Effector memory CD4-positive, alpha-beta T cell (primary cell): Measurements from ENCODE around the gene C14orf119.

Source experiments
- DNase-seq, 3 donors: peaks; one replicate each; pipeline ENCODE4 v3.0.0-alpha.2; 2020
- H3K27ac ChIP-seq: 2 replicates; pipeline ENCODE4 v1.7.0; 2013; ENCODE audit warnings: mild to moderate bottlenecking, low read length, moderate library complexity; ENCODE audit not compliant: insufficient read depth, poor library complexity, severe bottlenecking
- H3K27me3 ChIP-seq: replicated peaks from 2 replicates; pipeline ENCODE4 v1.7.0; 2013; ENCODE audit warnings: mild to moderate bottlenecking, low read length; ENCODE audit not compliant: insufficient read depth, control insufficient read depth, poor library complexity, severe bottlenecking
- H3K36me3 ChIP-seq: 2 replicates; pipeline ENCODE4 v1.7.0; 2013; ENCODE audit warnings: mild to moderate bottlenecking, low read length, moderate library complexity; ENCODE audit not compliant: control insufficient read depth, insufficient read depth
- H3K4me1 ChIP-seq: 2 replicates; pipeline ENCODE4 v1.7.0; 2013; ENCODE audit warnings: low read length, mild to moderate bottlenecking; ENCODE audit not compliant: control insufficient read depth, insufficient read depth, poor library complexity, severe bottlenecking
- H3K4me3 ChIP-seq: 2 replicates; pipeline ENCODE4 v1.7.0; 2013; ENCODE audit warnings: low read length, low read depth, mild to moderate bottlenecking; ENCODE audit not compliant: insufficient read depth, poor library complexity, severe bottlenecking
- H3K9me3 ChIP-seq: 2 replicates; pipeline ENCODE4 v1.7.0; 2013; ENCODE audit warnings: mild to moderate bottlenecking, low read length, moderate library complexity; ENCODE audit not compliant: control insufficient read depth

Gene C14orf119

DNA sequence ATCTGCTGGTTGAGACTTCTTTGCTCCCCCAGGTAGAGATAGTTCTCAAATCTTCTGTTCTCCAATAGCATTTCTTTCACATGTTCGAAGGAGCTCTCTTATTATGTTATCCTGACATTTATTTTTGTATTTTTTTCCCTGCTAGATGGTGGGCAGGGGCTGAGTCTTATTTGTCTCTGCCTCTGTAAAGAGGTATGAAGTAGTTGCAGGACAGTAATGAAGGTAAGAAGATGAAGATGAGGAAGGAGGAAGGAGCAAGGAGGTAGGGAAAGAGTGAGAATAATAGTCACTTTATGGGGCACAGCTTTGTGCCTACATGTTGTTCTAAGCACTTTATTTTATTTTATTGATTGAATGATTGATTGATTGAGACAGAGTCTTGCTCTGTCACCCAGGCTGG, 14.5 kb downstream of the C14orf119 start:
- Histone ChIP-seq H3K9me3 (no peaks in the 10 kb centered on the region), H3K36me3 (no peaks in the 10 kb centered on the region), H3K4me3 (no peak overlapping the region), H3K27me3 (no peaks in the 10 kb centered on the region), H3K4me1 (no peaks in the 10 kb centered on the region), H3K27ac (no peak overlapping the region)
- DNase-seq: no peak

DNA sequence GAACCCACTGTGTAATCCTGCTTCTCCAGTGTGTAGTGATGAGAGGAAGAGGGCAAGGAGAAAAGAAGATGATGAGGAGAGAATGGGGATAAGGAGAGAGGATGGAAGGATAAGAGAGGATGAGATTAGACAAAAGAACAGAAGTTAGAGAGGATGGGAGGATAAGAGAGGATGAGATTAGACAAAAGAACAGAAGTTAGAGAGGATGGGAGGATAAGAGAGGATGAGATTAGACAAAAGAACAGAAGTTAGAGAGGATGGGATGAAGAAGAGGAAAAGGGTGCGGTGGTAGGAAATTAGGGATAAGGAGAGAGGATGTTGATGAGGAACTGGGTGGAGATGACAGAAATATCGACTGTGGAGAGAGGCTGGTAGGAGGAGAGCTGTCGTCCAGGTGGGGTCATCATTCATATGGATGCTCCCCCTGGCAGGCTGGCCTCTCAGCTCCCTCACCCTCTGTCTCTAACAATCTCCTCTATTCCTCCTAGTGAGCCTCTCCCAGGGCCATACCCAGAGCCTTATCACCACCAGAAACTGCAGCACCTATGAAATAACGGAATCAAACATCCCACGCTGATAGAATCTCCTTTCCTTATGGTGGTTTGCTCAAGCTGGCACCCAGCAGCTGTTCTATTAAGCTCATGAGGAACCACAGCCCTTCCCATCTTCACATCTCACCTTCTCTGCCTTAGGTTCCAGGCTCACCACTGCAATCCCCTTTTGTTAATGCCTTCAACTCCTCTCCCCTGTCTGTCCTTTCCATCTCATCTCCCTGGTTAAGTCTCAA, 15.5 kb downstream of the C14orf119 start:
- H3K27ac ChIP-seq: no peak overlapping the region
- no peak overlapping the region for H3K4me3 ChIP-seq
- no peak for DNase-seq
- H3K9me3 ChIP-seq: no peaks in the 10 kb centered on the region
- H3K36me3 ChIP-seq: no peaks in the 10 kb centered on the region
- H3K27me3 ChIP-seq: no peaks in the 10 kb centered on the region
- no peaks in the 10 kb centered on the region for H3K4me1 ChIP-seq

DNA sequence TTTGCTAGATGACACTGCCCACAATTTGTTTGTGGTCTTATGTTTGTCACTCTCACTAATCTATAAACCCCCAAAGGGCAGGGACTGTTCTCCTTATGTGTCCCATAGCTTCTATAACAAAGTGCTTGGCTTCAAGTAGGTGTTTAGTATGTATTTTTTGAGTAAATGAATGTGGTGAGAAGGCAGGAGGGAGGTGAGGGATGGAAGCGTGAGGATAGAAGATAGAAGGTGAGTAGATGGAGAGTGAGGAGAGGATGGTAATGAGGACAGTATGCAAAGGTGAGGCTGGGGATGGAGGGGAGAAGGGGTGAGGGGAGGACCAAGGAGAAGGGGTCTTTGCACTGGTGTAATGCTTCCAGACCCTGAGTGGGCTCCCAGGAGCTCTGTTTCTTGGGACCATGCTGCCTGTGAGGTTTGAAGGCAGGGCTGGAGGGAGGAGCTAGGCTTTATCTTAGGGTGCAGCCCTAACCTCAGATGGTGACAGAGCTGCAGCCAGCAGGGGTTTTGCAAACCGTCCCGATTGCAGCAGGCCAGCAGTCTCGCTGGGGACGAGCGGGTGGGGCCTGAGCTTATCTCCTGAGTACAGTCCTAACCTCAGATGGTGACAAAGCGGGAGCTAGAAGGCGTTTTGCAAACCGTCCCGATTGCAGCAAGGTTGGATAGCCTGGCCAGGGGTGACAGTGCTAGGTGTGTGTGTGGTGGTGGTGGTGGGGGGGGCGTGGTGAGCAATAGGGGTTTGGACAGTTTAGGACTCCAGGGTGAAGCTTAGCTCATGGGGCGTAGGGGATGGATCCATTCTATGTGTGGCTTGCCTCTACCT, 17.3 kb downstream of the C14orf119 start:
- Histone ChIP-seq H3K36me3 (no peaks in the 10 kb centered on the region), H3K9me3 (no peaks in the 10 kb centered on the region), H3K27me3 (no peaks in the 10 kb centered on the region), H3K27ac (no peak overlapping the region), H3K4me3 (no peak overlapping the region), H3K4me1 (peaks cover 4% of the 10 kb centered on the region)
- no peak for DNase-seq

DNA sequence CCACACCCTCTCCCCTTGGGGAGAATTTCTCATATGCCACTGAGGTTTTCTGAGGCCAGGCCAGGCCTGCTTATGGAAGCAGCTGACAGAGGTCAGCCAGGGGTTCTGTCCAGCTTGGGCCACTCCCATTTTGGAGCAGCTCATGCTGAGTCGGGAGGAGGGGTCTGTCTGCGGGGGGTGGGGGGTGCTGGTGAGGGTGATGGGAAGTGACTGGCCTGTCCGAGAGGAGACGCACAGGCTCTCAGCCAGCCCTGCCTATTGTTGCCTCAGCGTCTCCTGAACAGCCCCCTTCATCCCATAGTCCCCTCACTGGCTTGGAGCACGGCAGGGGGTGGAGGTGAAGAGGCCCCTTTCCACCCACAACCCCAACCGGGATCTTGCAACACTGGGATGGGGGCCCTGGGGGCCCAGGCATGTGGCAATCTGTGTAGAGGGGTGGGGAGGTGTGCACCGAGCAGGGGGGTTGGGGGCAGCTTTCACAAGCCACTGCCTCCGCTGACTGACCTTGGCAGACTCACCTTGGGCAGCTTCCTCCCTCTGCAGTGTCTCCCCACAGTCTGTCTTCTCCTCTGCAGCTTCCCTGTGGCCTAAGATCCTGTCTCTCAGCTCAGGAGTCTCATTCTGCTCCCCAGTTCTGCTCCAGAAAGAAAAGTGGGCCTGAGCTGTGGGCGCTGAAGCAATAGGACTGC, 18.3 kb downstream of the C14orf119 start:
- Histone ChIP-seq H3K27ac (no peak overlapping the region), H3K4me3 (no peak overlapping the region), H3K4me1 (peaks cover 14% of the 10 kb centered on the region), H3K9me3 (no peaks in the 10 kb centered on the region), H3K36me3 (no peaks in the 10 kb centered on the region), H3K27me3 (no peaks in the 10 kb centered on the region)
- DNase-seq: no peak

DNA sequence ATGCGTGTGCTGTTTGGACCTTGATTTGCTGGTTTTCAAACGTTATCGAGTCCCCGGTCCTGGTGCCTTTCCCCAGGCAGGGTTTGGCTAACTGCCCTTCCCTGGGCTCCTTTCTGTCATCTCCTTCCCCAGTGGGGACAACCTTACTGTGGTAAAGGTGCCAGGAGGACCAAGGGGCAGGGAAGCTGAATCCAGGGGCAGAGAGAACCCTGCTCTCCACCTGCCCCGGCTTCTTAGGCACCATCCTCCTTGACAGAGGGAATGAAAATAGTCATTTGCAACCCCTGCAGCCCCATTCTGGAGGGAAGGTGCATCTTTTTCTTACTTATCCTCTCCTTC, 18.8 kb downstream of the C14orf119 start:
- no peak for DNase-seq
- no peak overlapping the region for H3K4me3 ChIP-seq
- H3K36me3 ChIP-seq: no peaks in the 10 kb centered on the region
- no peaks in the 10 kb centered on the region for H3K27me3 ChIP-seq
- H3K27ac ChIP-seq: no peak overlapping the region
- peaks cover 19% of the 10 kb centered on the region for H3K4me1 ChIP-seq
- no peaks in the 10 kb centered on the region for H3K9me3 ChIP-seq

DNA sequence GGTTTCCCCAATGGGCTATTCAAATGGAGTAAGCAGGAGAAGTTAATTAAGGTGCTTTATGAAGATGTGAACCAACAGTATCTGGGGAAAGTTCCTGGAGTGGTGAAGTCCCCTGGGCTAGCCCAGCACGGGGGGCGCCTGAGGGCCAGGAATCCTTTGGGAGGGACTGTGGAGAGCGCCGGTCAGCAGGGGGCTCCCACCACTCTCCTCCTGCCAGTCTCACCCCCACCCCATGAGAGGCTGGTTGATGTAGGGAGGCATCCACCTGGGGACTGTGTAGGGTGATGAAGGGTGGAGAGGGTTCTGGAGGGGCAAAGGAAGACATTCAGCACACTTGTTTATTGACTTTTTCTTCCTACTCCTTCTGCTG, 19.3 kb downstream of the C14orf119 start:
- Histone ChIP-seq H3K4me1 (peaks cover 25% of the 10 kb centered on the region), H3K9me3 (no peaks in the 10 kb centered on the region), H3K27me3 (no peaks in the 10 kb centered on the region), H3K27ac (no peak overlapping the region), H3K36me3 (no peaks in the 10 kb centered on the region), H3K4me3 (no peak overlapping the region)
- DNase-seq: no peak

DNA sequence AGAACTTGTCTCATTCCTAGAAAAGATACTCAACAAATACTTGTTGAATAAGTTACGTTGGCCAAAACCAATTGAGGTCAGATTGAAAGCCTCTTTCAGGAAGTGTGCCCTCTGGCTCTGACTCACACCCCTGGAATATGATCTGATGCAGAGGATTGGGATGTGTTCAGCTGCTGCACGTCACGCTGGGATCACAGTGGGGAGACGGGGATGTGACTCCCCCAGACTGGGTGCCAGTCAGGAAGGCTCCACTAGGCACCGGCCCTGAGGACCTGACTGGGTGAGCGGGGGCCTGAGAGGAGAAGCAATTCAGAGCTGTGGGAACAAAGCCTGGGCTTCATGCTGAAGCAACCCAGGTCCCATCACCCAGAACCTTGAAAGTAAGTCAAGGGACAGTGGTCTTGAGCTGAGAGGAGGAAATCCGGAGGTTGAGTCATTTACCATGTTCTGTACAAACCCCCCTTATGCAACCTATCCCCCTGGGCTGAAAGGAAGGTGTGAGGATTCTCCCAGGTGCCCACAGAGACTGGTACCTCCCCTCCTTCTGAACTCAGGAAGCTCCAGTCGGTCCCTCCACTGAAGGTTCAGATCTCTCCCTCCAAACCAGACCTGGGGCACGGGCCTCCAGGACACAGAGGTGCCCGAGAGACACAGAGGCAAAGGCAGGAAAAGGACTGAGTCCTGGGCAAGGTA, 19.9 kb downstream of the C14orf119 start:
- DNase-seq: no peak
- H3K27ac ChIP-seq: no peak overlapping the region
- no peaks in the 10 kb centered on the region for H3K36me3 ChIP-seq
- no peaks in the 10 kb centered on the region for H3K27me3 ChIP-seq
- H3K4me3 ChIP-seq: no peak overlapping the region
- H3K9me3 ChIP-seq: no peaks in the 10 kb centered on the region
- H3K4me1 ChIP-seq: peaks cover 30% of the 10 kb centered on the region

DNA sequence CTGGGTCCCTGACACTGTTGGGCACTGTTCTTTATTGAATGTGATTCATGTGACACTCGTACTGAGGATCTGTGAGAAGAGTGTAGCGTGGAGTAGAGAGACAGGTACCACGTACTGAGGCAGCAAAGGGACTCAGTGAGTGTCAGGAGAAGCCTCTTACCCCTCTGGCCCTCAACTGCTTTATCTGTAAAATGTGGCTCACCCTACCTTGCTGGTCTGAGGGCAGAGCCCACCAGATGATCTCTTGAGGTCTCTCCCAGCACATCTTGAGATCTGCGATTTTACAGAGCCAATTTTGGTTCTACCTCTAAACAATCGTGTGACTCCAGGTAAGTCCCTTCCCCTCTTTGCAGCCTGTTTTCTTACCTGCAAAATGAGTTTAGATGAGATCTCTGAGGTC, 20.6 kb downstream of the C14orf119 start:
- Histone ChIP-seq H3K27ac (no peak overlapping the region), H3K27me3 (no peaks in the 10 kb centered on the region), H3K4me1 (peaks cover 38% of the 10 kb centered on the region)

DNA sequence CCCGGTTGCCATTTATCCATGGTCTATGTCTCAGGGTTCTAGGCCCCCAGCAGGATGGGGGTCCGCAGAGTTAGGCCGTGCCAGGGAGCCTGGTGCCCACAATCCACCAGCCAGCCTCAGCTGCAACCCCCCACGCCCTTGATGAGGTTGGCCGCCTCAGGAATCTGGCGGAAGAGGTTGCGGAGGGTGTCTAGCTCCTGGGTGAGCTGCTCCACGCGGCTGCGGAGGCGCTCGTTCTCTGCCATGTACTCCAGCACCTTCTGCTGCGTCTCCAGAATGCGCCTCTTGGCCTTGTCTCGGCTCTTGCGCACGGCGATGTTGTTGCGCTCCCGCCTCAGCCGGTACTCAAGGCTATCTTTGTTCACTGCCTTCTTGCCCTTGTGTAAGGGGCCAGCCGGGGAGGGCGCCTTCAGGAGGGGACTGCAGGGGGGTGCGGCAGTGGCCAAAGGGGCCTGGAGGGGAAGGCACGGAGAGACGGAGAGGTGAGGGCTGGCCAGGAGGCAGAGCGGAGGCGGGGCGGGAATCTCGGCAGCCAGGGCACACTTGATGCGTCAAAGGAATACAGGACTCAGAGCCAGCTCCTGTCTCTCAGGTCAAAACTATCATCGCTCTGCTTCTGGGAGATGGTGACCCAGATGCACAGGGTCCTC, 22.2 kb downstream of the C14orf119 start:
- Histone ChIP-seq H3K4me1 (peaks cover 44% of the 10 kb centered on the region), H3K9me3 (no peaks in the 10 kb centered on the region), H3K36me3 (no peaks in the 10 kb centered on the region), H3K4me3 (no peak overlapping the region), H3K27ac (no peak overlapping the region), H3K27me3 (no peaks in the 10 kb centered on the region)
- DNase-seq: no peak

More for the DNA sequence above, 20.6 kb downstream of the C14orf119 start:
- H3K9me3 ChIP-seq: no peaks in the 10 kb centered on the region
- no peak for DNase-seq
- H3K36me3 ChIP-seq: no peaks in the 10 kb centered on the region
- no peak overlapping the region for H3K4me3 ChIP-seq
